Left renal cortex interstitium (tissue), 4 donors: ENCODE results near the gene LCTL. TPM values are rescaled to one million over a fixed set of nuclear protein-coding genes. Genes with fewer than 3 reads are reported as not detected.
"Not testable (repeated sequence)": the region's sequence is repeated elsewhere in the genome, so short reads cannot be mapped to it uniquely, and the experiment has no call there.

Experiments used
- DNase-seq, 4 donors: peaks; one replicate each; pipeline ENCODE4 v3.0.0-alpha.2; 2013; ENCODE audit warnings: low read depth in 4 of 4, low spot score in 2 of 4, missing footprints in 1 of 4
- polyA plus RNA-seq, 4 donors: library from polyadenylated mRNA; unstranded; fragments of 120-200 nt; gene quantifications; one replicate each; pipeline ENCODE4 v1.2.1, GENCODE V29; 2013; ENCODE audit not compliant: insufficient read length in 4 of 4

Gene LCTL
- polyA plus RNA-seq, 4 donors: 0.17 to 0.77 (median 0.23) TPM

GRCh38 chr15:66592505-66593218, 26.9 kb upstream of the LCTL start:
- no peak for DNase-seq

- no peak for DNase-seq
Observed at GRCh38 chr15:66591322-66591862, 25.6 kb upstream of the LCTL start.

GRCh38 chr15:66590435-66590834, 24.6 kb upstream of the LCTL start:
- no peak for DNase-seq

GRCh38 chr15:66589429-66589828, 23.6 kb upstream of the LCTL start:
- DNase-seq: not testable (repeated sequence)

- DNase-seq: no peak
Observed at GRCh38 chr15:66588971-66589370, 23.2 kb upstream of the LCTL start.

- no peak for DNase-seq
Observed at GRCh38 chr15:66588537-66588936, 22.7 kb upstream of the LCTL start.

- DNase-seq: no peak
Observed at GRCh38 chr15:66587749-66588148, 22.0 kb upstream of the LCTL start.

- no peak for DNase-seq
Observed at GRCh38 chr15:66587020-66587419, 21.2 kb upstream of the LCTL start.

- DNase-seq: no peak
Observed at GRCh38 chr15:66586155-66586976, 20.6 kb upstream of the LCTL start.

GRCh38 chr15:66581972-66582537, 16.3 kb upstream of the LCTL start:
- no peak for DNase-seq

GRCh38 chr15:66580643-66581042, 14.8 kb upstream of the LCTL start:
- no peak for DNase-seq

- no peak for DNase-seq
Observed at GRCh38 chr15:66578286-66578875, 12.6 kb upstream of the LCTL start.

GRCh38 chr15:66574596-66574950, 8.8 kb upstream of the LCTL start:
- DNase-seq: no peak

GRCh38 chr15:66573719-66574595, 8.2 kb upstream of the LCTL start:
- no peak for DNase-seq

- DNase-seq: no peak
Observed at GRCh38 chr15:66573348-66573718, 7.5 kb upstream of the LCTL start.

GRCh38 chr15:66572146-66572545, 6.3 kb upstream of the LCTL start:
- DNase-seq: no peak

- no peak for DNase-seq
Observed at GRCh38 chr15:66570842-66571478, 5.2 kb upstream of the LCTL start.

- DNase-seq: no peak
Observed at GRCh38 chr15:66570327-66570726, 4.5 kb upstream of the LCTL start.

GRCh38 chr15:66569461-66570137, 3.8 kb upstream of the LCTL start:
- no peak for DNase-seq
